Ovary (tissue), 3 donors: ENCODE measurements around the gene FAM222A.

Experiments used
- POLR2A ChIP-seq: fragments of 450-650 bp; IDR thresholded peaks from one replicate; pipeline ENCODE4 v1.6.1; 2017; ENCODE audit warnings: antibody characterized with exemption, mild to moderate bottlenecking, moderate library complexity
- TF ChIP-seq, protein P1 (sequence below), 3 donors: fragments of 450-650 bp in 2 of 3; fragments of 200-600 bp in 1 of 3; IDR thresholded peaks; one replicate each; pipeline versions ENCODE4 v1.5.1 to v1.8.0; 2016 to 2022; ENCODE audit warnings: antibody characterized with exemption in 3 of 3, mild to moderate bottlenecking in 1 of 3
- donor health status: DM: no; HTN: no; CAD: no.

DNA sequence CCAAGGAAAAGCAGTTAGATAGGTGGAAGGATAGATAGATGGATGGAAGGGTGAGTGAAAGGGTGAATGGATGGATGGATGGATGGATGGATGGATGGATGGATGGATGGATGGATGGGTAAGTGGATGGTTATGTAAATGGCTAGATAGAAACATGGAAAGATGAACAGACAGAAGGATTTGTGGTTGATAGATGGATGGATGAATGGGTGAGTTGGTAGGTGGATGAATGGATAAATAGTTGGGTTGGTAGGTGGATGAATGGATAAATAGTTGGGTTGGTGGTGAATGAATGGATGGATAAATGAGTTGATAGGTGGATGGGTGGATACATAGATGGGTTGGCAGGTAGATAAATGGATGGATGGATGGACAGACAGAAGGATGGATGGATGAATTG lies 30.3 kb upstream of the FAM222A start:
- TF ChIP-seq POLR2A, result no peak
- TF ChIP-seq, protein P1, sequence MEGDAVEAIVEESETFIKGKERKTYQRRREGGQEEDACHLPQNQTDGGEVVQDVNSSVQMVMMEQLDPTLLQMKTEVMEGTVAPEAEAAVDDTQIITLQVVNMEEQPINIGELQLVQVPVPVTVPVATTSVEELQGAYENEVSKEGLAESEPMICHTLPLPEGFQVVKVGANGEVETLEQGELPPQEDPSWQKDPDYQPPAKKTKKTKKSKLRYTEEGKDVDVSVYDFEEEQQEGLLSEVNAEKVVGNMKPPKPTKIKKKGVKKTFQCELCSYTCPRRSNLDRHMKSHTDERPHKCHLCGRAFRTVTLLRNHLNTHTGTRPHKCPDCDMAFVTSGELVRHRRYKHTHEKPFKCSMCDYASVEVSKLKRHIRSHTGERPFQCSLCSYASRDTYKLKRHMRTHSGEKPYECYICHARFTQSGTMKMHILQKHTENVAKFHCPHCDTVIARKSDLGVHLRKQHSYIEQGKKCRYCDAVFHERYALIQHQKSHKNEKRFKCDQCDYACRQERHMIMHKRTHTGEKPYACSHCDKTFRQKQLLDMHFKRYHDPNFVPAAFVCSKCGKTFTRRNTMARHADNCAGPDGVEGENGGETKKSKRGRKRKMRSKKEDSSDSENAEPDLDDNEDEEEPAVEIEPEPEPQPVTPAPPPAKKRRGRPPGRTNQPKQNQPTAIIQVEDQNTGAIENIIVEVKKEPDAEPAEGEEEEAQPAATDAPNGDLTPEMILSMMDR (IDR thresholded peaks at IDR 0.05), result no peak
